D721Med (cell line): ENCODE results near the gene MBOAT2.

Experiments used
- DNase-seq: peaks from one replicate; pipeline ENCODE4 v3.0.0; 2011; ENCODE audit warnings: low spot score; ENCODE audit not compliant: insufficient read length
- FAIRE-seq: peaks from 2 replicates; lab custom pipeline; 2011; peaks lifted over from hg19 to GRCh38; lab: Jason Lieb, UNC
- CTCF ChIP-seq: IDR thresholded peaks from 2 replicates; pipeline ENCODE4 v1.5.1; 2012; ENCODE audit warnings: mild to moderate bottlenecking, control low read depth; ENCODE audit not compliant: insufficient read depth; ENCODE audit errors: missing control alignments

Gene MBOAT2

GRCh38 chr2:8850845-8851487 lies 152.5 kb downstream of the MBOAT2 start:
- DNase-seq, result no peak
- FAIRE-seq, result no peak
- no peak for TF ChIP-seq CTCF

GRCh38 chr2:8849327-8849726 lies 154.2 kb downstream of the MBOAT2 start:
- DNase-seq, result no peak
- FAIRE-seq, result no peak
- no peak for TF ChIP-seq CTCF

- no peak for TF ChIP-seq CTCF
- FAIRE-seq, result no peak
These were observed 155.0 kb downstream of the MBOAT2 start for GRCh38 chr2:8848328-8849100.

GRCh38 chr2:8847400-8847799 lies 156.1 kb downstream of the MBOAT2 start:
- FAIRE-seq, result no peak
- TF ChIP-seq CTCF, result no peak
- DNase-seq, result no peak

More at GRCh38 chr2:8848328-8849100, 155.0 kb downstream of the MBOAT2 start:
- DNase-seq, result no peak

GRCh38 chr2:8841932-8842331 lies 161.6 kb downstream of the MBOAT2 start:
- TF ChIP-seq CTCF, result no peak
- DNase-seq, result no peak
- no peak for FAIRE-seq

GRCh38 chr2:8840475-8841091 lies 162.9 kb downstream of the MBOAT2 start:
- no peak for TF ChIP-seq CTCF
- DNase-seq (no peak), FAIRE-seq (no peak)
